Measurements from ENCODE around the gene DMRTC2. TPM values are rescaled to one million over a fixed set of nuclear protein-coding genes. Genes with fewer than 3 reads are reported as not detected.
"Not testable (repeated sequence)": the region's sequence is repeated elsewhere in the genome, so short reads cannot be mapped to it uniquely, and the experiment has no call there.

The DMRTC2 gene
- total RNA-seq, 1 donor from 2014 or later: not detected

DNA sequence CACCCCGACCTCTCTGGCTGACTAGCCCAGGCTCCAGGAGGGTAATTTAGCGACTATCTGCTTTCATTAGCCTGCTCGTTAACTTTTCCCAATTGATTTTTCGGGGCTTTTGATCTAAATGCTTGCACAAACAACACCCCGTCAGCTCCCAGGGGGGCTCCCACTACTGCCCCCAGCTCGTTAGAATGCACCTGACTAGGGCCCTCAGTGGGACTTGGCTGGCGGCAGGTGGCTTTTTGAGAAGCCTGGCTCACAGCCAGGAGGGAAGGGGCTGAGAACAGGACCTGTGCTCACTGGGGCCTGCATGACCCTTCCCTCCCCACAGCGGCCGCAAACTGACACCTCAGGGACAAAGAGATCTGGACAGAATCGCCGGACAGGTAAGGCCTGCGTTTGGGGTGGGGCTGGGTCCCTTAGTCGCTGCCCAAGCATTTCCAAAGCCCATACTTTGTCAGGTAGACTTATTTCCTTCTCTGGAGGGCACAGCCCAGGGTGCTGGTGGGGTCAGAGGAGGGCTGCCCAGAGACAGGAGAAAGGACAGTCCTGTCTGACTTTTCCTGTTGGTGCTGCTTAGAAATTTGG, 24.6 kb downstream of the DMRTC2 start:
- no peak for DNase-seq (ENCODE audit: low spot score)

DNA sequence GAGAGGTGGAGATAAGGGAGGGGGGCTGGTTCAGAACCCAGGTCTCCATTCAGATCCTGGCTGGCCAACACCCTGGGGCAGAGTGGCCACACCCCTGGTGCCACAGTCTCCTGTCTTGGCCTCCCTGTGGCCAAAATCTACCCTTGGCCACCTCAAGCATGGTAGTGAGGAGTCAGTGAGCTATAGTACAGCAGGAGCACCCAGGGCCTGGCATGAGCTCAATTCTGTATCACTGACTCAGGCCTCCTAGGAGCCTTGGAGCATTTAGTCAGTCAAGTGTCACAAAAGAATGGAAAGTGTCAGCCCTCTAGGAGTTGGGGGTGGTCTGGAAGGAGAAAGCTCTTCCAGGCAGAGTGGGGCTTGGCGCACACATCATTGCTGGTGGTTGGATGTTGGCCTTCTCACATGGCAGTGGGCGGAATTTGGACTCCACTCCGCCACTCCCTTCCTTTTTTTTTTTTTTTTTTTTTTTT, 25.6 kb downstream of the DMRTC2 start:
- DNase-seq (ENCODE audit: low spot score): no peak

DNA sequence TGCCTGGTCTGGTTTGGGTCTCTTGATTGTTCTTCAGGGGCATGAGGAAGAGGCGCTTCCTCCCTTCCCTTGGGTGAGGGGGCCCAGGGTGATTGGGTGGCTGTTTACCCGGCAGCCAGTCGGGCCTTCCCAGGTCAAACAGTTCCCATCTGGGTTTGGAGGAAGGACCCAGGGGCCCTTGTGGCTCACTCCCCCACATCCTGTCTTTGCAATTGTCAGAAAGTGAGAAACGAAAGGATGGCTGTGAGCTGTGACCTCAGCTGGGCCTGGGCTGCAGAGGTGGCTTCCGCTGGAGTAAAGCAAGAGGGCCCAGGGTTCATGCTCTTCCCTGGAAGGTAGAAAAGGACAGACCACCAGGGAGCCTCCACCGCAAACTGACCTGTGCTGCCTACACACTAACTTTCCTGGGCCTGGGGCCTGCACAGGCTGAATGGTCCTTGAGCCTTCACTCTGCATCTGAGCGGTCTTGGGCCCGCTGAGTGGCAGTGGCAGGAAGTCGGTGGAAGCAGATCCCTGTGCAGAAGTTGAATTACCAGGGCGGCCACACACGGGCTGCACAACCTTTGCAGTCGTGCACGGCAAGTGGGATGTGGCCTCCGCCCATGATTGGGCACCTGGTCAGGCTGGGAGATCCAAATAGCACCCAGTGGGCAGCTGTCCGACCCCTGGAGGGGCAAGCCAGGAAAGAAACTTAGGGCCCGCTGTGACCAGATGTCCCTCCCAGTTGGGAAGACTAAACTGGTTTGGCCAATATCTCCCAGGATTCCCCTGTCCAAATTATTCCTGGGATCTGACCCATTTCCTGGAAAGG, 26.9 kb downstream of the DMRTC2 start:
- no peak for DNase-seq (ENCODE audit: low spot score)

DNA sequence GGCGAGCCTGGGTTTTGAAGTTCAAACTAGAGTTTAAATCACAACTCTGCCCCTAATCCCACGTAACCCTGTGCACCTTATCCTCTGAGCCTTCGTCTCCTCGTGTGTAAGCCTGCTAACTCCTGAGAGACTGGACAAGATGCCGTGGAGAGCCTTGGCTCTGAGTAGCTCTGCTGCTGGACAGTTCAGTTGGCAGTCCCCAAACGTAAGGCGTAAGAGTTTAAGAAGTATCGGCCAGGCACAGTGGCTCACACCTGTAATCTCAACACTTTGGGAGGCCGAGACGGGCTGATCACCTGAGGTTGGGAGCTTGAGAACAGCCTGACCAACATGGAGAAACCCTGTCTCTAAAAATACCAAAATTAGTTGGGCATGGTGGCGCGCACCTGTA, 27.5 kb downstream of the DMRTC2 start:
- no peak for DNase-seq (ENCODE audit: low spot score)

DNA sequence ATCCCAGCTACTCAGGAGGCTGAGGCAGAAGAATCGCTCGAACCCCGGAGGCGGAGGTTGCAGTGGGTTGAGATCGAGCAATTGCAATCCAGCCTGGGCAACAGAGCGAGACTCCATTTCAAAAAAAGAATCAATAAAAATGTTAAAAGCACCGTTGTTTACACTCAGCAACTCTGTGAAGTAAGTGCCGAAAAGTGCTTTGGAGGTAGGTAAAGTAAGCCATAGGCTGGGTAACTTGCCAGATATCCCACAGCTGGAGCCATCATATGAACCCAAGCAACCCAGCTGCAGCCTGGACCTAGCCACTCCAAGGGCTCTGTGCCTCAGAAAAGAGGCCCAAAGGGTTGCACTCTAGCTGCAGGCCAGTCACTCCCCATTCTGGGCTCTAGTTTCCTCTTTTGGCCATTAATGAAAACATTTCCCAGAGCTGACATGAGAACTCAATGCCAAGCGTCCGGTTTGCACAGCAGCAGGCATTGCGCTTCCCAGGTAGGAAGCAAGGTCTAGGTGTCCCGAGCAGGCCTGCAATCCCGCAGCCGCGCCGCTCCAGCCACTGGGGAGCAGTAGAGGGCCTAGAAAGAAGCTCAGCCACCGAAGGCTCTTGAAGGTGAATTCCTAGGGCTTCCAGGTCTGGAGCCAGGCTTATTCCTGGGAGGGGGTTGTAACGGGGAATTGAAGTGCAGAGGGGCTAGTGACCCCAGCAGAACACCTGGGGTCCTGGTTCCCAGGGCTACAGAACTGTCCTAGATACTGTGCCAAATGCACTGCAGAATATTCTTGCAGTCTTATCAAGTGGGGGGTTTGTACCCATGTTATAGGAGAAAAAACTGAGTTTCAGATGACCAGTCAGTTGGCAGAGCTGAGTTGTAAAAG, 28.2 kb downstream of the DMRTC2 start:
- peak; percentile 93 for DNase-seq (ENCODE audit: low spot score)

DNA sequence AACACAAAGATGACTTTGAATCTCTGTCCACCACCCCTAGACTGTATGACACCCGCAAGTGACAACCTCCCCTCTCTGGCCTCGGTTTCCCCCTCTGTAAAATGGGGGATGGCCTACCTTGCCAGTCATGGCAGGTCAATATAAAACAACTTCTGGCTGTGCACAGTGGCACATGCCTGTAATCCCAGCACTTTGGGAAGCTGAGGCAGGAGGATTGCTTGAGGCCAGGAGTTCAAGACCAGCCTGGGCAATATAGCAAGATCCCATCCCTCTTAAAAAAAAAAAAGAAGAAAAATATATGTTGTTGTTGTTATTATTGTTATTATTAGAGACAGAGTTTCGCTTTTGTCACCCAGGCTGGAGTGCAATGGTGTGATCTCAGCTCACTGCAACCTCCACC, 31.1 kb downstream of the DMRTC2 start:
- not testable (repeated sequence) for DNase-seq (ENCODE audit: low spot score)

DNA sequence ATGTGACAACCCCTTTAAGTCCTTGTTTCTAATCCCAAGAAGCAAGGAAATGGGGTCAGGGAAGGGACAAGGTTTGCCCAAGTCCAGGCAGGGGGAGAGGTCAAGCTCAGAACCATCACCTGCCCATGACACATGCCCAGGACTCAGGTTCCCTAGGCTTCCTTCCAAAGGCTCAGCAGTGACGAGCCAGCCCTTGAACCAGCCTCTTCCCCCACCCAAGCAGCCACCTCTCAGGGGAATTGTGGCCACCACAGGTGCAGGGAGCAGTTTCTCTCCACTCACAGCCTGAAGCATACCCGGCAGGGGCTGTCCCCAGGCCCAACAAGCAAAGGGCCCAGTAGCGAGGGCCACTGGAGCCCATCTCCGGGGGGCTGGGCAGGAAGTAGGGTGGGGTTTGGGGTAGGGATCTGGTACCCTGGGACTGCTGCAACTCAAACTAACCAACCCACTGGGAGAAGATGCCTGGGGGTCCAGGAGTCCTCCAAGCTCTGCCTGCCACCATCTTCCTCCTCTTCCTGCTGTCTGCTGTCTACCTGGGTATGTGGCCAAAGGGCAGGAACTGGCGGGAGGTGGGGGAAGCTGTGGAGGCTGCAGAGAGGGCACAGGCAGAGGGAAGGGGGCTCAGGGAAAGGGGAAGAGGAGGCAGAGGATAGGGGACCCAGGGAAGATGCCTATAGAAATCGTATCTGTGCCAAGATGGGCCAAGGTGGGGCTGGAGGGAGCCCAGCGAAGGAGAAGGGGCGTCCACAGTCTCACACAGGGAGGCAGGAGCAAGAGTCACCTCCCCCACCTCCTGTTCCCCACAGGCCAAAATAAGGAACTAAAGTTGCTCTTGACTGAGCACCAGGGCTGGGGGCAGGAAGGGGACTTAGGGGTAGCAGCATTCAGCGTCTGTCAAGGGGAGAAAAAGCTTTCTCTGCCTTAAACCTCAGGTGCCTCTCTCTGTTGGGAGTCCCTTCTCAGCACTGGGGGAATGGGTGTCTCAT, 32.3 kb downstream of the DMRTC2 start, which contains the start of gene CD79A:
CD79A (plus strand) TSS at position 433 of the 986 bp plus-strand sequence; CDS start at position 459, 26 bp downstream.
- DNase-seq (ENCODE audit: low spot score): no peak

DNA sequence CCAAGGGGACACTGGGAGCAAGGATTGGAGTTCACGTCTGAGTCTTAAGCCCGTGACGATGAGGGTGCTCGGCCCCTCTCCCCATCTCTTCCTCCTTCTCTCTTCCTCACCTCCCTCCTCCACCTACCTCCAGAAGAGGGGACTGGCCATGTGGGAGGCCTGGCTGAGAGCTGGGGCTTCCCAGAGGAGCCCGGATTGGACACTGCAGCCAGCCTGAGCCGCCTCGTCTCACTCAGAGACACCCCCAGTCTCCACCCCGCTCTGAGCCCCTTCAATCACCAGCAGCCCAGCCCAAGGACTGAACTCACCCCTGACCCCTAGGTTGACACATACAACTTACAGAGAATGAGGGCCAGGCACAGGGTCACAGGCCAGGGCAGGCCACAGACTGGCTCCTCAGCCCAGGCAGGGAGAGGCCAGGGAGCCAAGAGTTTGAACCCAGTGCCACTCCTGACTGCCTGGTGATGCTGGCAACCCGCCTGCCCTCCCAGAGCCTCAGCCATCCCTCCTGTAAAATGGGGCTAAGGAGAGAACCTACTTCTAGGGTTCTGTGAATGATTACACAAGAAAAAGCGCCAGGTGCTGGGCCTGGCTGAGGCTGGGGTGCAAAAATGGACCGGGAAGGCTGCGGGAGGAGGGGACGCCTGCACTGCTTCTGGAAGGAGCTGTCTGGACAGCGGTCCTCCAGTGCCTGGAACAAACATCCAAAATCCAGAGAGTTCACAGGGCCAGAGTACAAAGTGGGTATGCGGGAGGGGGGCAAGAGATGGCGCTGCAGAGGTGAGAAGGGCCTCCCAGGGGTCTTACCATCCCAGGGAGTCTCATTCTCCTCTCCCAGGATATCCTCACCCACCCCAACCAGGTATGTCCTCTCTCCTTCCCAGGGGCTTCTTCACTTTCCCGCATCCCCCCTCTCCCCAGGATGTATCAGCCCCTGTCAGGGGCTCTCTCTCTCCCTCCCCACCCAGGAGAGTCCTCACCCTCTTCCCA, 33.4 kb downstream of the DMRTC2 start:
- DNase-seq (ENCODE audit: low spot score): no peak

DNA sequence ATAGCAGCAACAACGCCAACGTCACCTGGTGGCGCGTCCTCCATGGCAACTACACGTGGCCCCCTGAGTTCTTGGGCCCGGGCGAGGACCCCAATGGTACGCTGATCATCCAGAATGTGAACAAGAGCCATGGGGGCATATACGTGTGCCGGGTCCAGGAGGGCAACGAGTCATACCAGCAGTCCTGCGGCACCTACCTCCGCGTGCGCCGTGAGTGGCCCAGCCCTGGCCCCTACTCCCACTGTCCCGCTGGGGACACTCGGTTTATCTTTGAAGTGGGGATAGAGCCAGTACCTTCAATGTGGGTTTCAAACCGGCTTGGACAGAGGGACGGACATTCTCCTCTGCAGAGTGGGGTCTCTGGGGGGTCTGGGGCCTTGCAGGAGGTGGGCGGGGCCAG, 34.2 kb downstream of the DMRTC2 start:
- DNase-seq (ENCODE audit: low spot score): no peak

DNA sequence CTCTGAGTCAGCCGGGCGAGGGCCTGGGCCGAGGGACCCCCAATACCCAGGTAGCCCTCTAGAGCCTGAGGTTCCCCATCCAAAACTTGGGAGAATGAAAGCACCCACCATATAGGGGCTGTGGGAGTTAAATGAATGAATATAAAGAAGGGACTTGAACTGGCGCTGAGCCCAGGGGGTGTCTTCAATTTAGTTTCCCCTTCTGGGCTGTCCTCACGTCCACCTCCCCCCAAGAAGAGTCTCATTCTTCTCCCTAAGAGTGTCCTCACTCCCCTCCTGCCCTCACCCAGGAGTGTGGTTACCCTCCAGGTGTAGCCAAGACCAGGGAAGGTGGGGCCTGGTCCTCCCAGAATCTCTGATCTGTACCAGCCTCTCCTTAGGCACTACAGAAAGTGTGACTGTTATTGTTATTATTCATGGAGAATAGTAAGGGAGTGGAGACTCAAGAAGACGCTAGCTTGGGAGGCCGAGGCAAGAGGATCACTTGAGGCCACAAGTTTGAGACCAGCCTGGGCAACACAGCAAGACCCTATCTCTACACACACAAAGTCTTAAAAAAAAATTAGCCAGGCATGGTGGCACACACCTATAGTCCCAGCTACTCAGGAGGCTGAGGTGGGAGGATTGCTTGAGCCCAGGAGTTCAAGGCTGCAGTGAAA, 35.0 kb downstream of the DMRTC2 start:
- DNase-seq (ENCODE audit: low spot score): no peak

DNA sequence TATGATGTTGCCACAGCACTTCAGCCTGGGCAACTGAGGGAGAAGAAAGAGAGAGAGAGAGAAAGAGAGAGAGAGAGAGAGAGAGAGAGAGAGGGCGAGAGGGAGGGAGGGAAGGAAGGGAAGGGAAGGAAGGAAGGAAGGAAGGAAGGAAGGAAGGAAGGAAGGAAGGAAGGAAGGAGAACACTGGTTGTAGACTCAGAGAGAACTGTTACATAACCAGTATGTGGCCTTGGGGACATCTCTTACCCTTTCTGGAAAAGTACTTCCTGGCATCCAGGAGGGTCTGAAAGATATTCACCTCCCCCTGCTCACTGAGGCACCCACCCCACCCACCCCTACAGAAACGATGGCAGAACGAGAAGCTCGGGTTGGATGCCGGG, 35.5 kb downstream of the DMRTC2 start:
- no peak for DNase-seq (ENCODE audit: low spot score)

DNA sequence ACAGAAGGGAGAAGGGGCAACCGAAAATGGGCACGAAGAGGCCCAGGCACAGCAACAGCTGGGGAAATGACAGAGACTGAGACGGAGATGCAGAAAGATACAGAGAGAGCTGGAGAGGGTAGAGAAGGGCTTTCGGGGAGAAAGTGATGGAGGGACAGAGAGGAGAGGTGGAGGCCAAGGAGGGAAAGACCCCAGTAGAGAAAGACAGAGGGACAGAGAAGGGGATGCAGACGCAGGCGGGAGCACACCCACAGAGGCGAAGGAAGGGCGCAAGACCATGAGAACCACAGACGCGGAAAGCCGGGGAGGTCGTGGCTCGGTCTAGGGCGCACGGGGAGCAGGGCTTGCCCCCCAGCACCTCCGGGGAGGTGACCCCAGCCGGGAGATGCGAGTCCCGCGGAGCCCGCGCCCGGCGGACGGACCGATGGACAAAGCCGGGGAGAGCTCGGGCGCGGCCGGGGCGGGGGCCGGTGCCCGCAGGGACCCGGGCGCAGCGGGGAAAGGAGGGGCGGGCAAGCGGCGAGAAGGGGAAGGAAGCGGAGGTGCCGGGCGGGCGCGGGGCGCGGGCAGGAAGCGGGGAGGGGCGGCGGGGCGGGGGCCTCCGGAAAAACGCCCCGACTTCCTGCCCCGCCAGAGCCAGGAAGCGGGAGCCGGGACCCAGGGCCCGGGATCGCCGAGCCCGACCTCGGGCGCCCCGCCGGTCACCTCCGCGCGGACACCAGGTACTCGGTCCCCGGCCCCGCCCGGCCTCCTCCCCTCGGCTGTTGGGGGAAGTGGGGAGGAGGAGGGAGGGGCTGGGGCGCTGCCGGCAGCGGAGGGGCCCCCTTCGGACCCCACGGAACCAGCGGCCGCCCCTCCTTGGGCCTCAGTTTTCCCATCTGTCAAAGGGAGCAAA, 38.0 kb downstream of the DMRTC2 start, which contains the start of gene ARHGEF1:
ARHGEF1 (plus strand) TSS at position 617 of the 895 bp plus-strand sequence. CDS start 4,899 bp downstream, outside the sequence.
- DNase-seq (ENCODE audit: low spot score): no peak

DNA sequence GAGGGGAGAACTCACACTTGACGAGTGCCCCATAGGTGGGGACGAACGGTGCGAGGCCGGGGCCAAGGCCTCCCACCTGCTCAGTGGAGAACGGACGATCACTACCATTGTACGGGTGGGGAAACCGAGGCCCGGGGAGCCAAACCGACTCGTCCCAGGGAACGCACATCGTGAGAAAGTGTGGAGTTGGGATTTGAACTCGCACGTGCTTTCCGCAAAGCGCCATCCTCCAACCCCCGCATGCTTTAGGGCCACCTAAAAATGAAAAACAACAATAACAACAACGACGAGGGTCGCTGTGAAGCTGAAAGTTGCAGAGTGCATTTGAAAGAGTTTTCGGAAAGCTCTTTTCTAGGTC, 38.6 kb downstream of the DMRTC2 start:
- no peak for DNase-seq (ENCODE audit: low spot score)

DNA sequence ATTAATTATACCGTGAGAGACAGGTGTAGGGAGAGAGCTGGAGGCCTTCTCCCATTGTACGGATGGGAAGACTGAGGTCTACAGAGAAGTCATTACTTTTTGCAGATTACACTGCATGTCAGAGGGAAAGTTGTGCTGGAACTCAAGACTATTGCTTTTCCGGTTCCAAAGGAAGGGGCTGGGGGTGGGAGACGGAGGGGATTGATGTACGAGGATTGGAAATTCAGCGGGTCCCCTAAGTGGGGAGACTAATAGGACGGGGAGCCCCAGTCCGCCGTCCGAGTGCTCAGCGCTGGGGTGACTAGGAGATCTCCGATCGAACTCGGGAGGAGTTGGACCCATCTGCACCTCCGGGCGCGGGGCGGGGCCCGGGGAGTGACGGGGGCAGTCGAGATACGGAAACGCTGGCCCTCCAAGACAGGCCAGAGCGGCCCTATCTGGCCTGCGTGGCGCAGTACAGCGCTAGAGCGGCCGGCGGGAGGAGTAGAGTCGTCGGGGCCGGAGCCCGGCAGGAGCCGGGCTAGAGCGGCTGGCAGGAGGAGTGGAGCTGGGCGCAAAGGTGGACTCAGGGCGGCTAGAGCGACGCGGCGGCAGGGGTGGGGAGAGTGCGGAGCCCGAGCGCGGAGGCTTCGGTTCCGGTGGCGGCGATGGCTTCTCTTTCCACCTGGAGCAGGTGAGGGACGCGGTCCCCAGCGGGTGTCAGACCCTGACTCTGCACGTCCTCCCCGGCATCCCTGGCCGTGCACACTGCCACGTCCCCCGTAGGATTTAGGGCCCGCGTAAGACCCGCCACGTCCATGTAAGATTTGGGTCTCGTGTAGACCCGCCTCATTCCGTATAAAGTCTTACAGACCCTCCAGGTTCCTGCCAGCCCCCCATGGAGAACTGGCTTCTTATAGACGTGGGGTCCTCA, 39.2 kb downstream of the DMRTC2 start:
- peak; percentile 98 for DNase-seq (ENCODE audit: low spot score)

DNA sequence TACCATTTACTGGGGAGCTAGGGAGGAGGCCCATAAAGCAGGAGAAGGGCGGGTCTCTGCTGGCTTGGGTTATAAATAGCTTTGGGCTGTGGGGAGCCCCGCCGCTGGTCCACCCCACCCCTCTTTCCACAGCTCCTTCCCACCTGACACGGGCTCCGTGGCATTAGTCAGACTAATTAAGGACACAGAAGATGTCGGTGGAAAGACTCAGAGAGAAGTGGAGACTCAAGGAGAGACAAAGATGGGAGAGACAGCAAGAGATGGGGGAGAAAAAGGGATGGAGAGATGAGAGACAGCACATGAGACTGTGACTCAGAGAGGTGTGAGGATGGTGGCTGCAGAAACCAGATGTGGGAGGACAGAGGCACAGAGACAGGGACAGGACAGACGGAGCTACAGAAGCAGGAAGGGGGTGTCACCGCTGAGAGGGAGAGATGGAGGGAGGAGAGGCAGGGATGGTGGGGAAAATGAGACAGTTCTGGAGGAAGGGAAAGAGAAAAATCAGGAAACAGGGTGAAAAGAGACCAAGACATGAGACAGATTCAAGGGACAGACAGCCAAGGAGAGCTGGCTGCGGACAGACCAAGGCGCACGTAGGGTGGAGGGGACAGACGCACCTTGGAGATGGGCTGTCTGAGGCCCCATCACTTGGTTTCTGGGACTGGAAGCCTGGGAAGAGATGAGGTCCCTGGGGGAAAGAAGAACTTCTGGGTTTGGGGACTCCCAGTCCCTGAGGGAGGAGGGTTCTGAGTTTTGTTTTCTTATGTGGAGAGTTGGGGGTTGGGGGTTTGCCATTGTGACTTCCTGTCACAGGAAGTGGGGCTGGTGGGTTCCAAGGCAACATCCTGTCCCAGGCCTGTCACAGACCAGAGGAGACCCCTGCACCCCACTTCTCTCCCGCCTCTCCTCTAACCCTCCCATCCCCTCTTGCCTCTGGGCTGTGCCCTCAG, 42.2 kb downstream of the DMRTC2 start:
- no peak for DNase-seq (ENCODE audit: low spot score)
